Measurements from ENCODE around the gene GADD45G.

The GADD45G gene

GRCh38 chr9:89606624-89607311, 2.0 kb downstream of the GADD45G start:
- in situ Hi-C loops (cut with HindIII; ENCODE audit: low sequenced_read_pairs), result loop anchor here (25.0 kb wide), 1 partner anchor 506 kb away; no protein-coding TSS in a partner anchor

- in situ Hi-C loops (cut with HindIII; ENCODE audit: low sequenced_read_pairs), result loop anchor here (25.0 kb wide), 1 partner anchor 504 kb away; no protein-coding TSS in a partner anchor
Observed at GRCh38 chr9:89608641-89609335, 4.0 kb downstream of the GADD45G start.

DNA sequence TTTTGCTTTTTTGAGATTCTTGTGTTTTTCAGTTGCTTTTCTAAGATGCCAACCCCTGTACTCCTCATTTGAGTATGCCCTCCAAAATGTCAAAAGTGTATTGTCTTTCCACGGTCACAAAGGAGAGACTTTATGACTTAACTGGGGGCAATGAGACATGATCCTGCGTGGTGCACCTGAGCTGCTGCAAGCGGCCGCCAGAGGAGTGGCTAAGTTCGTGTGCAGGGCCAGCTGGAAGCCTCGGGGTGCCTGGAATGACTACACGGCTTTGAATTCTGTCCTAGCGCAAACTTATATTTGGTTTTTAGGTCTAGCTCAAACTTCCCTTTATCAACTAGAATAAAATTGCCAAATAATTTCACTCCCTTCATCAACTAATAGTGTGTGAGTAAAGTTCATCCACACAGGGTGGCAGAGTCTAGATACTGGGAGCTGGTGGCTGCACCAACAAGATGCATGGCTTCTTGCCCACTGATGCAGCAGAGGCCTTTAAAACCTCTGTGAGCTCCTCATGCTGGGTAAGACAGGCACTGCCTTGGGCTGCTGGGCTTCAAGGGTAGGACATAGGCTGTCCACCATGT, 4.7 kb downstream of the GADD45G start:
- in situ Hi-C loops (cut with HindIII; ENCODE audit: low sequenced_read_pairs), result loop anchor here (25.0 kb wide), 1 partner anchor 503 kb away; no protein-coding TSS in a partner anchor

DNA sequence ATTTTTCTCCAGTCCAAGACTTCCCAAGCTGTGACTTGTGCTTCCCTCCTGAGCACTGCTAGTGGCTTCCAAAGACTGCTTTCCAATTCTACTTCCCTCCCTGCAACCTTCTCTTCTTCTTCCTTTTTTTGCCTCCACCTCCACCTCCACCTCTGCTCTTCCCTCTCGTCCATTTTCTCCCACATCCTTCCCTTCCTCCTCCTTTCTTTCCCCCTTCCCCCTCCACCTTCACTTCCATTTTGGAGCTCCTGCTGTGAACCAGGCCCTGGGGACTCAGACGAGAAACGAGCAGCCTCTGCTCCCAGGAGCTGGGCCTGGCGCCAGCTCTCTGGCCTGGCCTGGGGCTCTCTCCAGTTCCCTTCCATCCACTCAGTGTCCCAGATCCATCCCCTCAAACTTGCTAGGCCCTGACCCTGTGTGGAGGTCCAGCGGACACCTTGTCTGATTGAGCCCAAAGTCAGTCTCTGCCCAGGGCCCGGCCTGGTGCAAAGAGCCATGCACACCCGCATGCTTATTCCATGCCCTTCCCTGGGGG, 5.6 kb downstream of the GADD45G start:
- in situ Hi-C loops (cut with HindIII; ENCODE audit: low sequenced_read_pairs), result loop anchor here (25.0 kb wide), 1 partner anchor 502 kb away; no protein-coding TSS in a partner anchor

GRCh38 chr9:89611425-89611824, 6.6 kb downstream of the GADD45G start:
- in situ Hi-C loops (cut with HindIII; ENCODE audit: low sequenced_read_pairs), result loop anchor here (25.0 kb wide), 1 partner anchor 501 kb away; no protein-coding TSS in a partner anchor

DNA sequence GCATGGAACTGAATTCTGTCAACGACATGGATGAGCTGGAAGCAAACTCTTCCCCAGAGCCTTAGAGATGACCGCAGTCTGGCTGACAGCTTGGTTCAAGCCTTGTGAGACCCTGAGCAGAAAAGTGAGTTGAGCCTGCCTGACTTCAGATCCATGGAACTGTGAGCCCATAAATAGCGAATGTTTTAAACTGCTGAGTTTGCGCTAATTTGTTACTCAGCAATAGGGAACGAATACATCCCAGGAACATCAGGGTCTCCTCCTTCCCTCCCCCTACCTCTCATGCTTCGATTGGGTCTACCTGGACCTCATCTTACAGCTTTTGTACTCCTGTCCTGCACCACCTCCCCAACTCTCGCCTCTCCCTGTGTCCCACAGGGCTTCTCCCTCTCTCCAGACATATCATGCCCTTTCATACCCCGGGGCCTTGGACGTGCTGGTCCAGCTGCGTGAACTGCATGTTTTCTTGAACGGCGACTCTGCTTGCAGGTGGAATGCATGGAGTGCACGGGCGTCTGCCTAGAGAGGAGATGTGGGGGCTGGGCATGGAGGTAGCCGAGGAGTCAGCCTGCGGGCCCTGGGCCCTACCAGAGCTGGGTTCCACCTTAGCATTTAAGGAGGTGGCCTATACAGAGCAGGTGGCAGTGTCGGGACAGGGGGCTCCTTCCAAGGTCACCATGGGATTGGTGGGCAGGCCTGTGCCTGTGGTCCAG, 7.9 kb downstream of the GADD45G start:
- in situ Hi-C loops (cut with HindIII; ENCODE audit: low sequenced_read_pairs), result loop anchor here (25.0 kb wide), 1 partner anchor 500 kb away; no protein-coding TSS in a partner anchor

DNA sequence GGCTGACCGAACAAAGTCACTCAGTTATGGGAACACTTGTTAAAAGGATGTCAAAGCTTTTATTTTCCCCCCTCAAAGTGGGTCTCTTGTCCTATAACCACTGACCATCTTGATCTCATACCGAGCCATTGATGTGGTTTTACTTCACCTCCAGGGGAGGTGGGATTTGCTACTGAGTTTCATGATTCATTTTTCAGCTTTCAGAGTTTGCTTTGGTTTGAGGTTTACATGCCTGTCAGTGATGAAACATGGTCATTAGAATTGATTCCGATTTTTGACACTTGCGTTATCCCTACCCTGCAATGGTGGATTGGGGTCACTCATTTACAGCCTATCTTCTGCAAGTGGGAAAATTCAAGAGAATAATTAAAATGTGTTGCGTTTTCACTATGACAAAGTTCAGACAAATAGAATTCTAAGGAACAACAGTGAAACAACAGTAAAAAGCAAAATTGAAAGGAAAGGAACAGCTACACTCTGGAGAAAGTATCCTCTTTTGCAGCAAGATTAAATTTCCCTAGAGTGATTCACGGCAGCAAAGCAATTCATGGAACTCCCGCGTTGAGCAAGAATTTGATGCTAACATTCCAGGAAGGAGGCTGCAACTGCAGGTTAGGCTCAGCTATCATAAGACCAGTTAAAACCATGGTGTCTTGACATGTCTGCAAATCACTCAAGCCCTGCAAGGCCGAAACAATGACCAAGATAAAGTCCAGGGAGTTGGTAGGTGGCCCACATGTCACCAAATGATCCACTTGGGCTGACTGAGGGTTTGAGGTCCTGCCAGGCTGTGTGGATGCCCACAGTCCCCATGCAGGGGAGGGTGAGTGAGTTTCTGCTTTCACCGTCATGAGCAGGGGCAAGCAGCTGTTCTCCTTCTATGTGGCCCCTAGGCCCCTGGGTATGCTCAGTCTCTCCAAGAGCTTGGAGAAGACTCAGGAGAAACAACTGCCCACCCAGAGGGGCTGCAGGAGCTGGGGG, 9.4 kb downstream of the GADD45G start:
- in situ Hi-C loops (cut with HindIII; ENCODE audit: low sequenced_read_pairs), result loop anchor here (25.0 kb wide), 1 partner anchor 498 kb away; no protein-coding TSS in a partner anchor

GRCh38 chr9:89615661-89616060, 10.8 kb downstream of the GADD45G start:
- in situ Hi-C loops (cut with HindIII; ENCODE audit: low sequenced_read_pairs), result loop anchor here (25.0 kb wide), 1 partner anchor 497 kb away; no protein-coding TSS in a partner anchor

DNA sequence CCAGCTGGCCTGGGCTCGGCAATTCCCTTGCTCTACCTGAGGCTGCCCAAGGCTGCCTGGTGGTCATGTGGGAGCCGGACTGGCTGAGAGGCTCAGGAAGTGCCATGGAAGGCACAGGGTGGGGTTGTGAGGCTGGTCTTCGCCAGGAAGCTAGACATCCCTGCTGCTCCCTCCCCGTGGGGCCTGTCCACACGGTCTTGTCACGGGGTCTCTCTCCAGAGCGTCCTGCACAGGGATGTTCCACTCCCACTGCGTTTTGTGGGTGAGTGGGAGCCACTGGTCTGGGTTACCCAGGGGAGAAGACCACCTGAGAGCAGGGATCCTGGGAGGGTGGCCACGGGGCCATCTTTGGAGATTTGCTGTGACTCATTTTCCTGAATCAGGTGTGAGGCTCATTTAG, 11.6 kb downstream of the GADD45G start:
- in situ Hi-C loops (cut with HindIII; ENCODE audit: low sequenced_read_pairs), result loop anchor here (25.0 kb wide), 1 partner anchor 496 kb away; no protein-coding TSS in a partner anchor

DNA sequence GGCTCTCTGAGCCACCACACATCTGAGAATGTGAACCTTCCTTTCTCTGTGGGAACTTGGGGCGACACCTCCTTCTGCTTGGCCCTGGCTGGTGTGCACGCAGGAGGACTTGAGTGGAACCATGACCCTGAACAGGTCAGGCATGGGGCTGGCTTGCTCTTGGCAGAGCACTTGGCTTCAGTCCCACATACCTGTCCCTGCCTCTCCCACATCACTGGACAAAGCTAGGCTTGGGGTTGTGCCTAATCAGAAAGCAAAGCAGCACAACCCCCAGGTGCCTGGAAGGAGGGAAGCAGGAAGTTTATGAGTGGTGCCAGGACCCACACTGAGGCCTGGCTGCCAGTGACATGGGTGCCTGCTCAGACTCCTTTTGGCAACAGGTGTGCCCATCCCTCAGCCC, 13.2 kb downstream of the GADD45G start:
- in situ Hi-C loops (cut with HindIII; ENCODE audit: low sequenced_read_pairs), result loop anchor here (25.0 kb wide), 1 partner anchor 494 kb away; no protein-coding TSS in a partner anchor

GRCh38 chr9:89619019-89619418, 14.2 kb downstream of the GADD45G start:
- in situ Hi-C loops (cut with HindIII; ENCODE audit: low sequenced_read_pairs), result loop anchor here (25.0 kb wide), 1 partner anchor 493 kb away; no protein-coding TSS in a partner anchor

- in situ Hi-C loops (cut with HindIII; ENCODE audit: low sequenced_read_pairs), result loop anchor here (25.0 kb wide), 1 partner anchor 493 kb away; no protein-coding TSS in a partner anchor
Observed at GRCh38 chr9:89619424-89620138, 14.8 kb downstream of the GADD45G start.

DNA sequence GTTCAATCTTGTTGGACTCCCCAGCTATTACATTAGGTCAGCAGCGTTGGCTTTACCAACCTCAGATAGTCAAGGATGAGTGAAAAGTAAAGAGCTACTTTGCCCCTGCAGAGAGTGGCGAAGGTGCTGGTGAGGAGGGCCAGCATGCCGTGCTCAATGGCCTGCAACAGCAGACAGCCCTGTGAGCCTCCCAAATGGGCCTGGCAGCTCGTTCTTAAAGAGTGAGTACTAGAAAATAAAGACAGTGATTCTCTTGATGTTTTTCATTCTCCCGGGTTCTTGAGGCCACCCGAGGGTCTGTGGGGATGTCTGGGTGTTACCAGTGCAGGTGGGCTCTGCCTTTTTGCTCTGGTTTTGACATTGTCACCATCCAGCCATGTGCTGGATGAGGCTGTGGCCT, 16.2 kb downstream of the GADD45G start:
- in situ Hi-C loops (cut with HindIII; ENCODE audit: low sequenced_read_pairs), result loop anchor here (25.0 kb wide), 1 partner anchor 491 kb away; no protein-coding TSS in a partner anchor

DNA sequence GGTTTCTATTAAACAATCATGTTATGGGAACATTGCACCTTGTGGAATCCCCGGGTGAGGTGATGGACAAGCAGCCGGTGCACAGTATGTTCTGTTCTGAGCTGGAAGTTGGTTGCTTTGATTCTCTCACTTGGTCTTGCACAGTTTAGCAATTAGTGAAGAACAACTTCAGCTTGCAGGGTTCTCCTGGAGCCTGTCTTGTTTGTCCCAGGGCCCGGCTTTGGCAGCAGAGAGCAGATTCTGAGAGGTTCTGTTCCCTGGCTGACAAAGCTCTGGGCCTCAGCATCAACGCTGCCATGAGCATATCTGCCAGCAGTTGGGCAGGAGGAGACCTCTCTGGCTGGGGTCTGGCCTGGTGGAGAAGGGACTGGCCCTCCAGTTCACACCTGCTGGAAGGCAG, 16.9 kb downstream of the GADD45G start:
- in situ Hi-C loops (cut with HindIII; ENCODE audit: low sequenced_read_pairs), result loop anchor here (25.0 kb wide), 1 partner anchor 491 kb away; no protein-coding TSS in a partner anchor

DNA sequence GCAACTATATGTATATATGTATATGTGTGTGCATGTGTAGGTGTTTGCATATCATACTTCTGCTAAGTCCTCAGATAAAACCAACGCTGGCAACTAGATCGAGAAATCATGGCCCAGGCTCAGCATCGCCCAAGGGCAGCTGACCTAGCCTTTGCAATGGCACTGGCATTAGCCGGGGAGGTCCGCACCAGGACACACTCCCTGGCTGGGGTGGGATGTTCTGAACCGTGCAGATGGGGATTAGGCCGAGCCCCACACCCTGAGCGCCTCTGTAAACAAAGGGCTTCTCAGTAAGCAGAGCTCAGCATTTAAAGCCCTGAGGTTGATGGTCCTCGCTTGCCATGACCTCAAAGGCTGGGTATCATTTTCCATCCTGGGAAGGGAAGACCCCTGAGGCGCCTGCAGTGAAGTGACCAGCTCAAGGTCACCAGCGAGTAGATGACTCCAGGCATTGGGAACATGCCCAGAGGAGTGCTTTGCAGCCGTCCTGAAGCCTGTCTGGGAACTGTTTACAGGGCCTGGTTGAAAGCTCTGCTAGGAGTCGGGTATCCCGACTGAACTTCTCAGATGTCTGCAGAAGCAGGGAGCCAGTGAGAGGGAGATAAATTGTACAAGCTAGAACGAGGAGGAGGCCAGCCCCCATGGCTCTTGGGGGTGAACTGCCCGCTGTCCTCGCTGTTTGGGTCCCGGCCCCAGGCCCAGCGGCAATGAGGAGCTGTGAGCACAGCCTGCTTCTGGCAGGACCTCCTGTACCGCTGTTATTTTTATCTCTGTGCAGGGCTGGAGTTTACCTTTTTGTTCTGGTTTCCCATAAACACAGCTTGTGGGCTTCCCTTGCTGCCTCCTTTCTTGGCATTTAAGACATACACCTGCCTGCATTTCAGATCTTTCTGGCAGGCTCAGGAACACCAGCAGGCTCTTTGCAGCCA, 18.4 kb downstream of the GADD45G start:
- in situ Hi-C loops (cut with HindIII; ENCODE audit: low sequenced_read_pairs), result loop anchor here (25.0 kb wide), 1 partner anchor 489 kb away; no protein-coding TSS in a partner anchor

- in situ Hi-C loops (cut with HindIII; ENCODE audit: low sequenced_read_pairs), result loop anchor here (25.0 kb wide), 1 partner anchor 488 kb away; no protein-coding TSS in a partner anchor
Observed at GRCh38 chr9:89623925-89624420, 19.2 kb downstream of the GADD45G start.
